Liver (tissue), 9 donors: ENCODE data around the gene ENPP4. TPM values are rescaled to one million over a fixed set of nuclear protein-coding genes. Genes with fewer than 3 reads are reported as not detected.

Experiments used
- DNase-seq: peaks from one replicate; pipeline ENCODE4 v3.0.0-alpha.2; 2017; ENCODE audit warnings: low spot score
- H3K27ac ChIP-seq, 2 donors: one replicate each; pipeline ENCODE4 v1.7.0; 2013; ENCODE audit warnings: inconsistent platforms in 2 of 2, low read length in 2 of 2, control low read depth in 1 of 2, low read depth in 1 of 2, mild to moderate bottlenecking in 1 of 2
- H3K27me3 ChIP-seq, 4 donors: one replicate each; pipeline versions ENCODE4 v1.6.1 to v1.7.0; 2013; ENCODE audit warnings: low read length in 3 of 4, inconsistent platforms in 1 of 4, mild to moderate bottlenecking in 1 of 4, moderate library complexity in 1 of 4; ENCODE audit not compliant: control insufficient read depth in 4 of 4, insufficient read depth in 4 of 4
- H3K36me3 ChIP-seq, 4 donors: one replicate each; pipeline versions ENCODE4 v1.6.1 to v1.7.0; 2013; ENCODE audit warnings: low read length in 3 of 4, mild to moderate bottlenecking in 3 of 4, low read depth in 1 of 4, moderate library complexity in 1 of 4; ENCODE audit not compliant: control insufficient read depth in 4 of 4, insufficient read depth in 3 of 4
- H3K4me1 ChIP-seq, 4 donors: one replicate each; pipeline versions ENCODE4 v1.6.1 to v1.7.0; 2013; ENCODE audit warnings: low read length in 3 of 4, mild to moderate bottlenecking in 3 of 4, moderate library complexity in 1 of 4; ENCODE audit not compliant: control insufficient read depth in 4 of 4, insufficient read depth in 4 of 4
- H3K4me3 ChIP-seq, 3 donors: one replicate each; pipeline versions ENCODE4 v1.6.1 to v1.7.0; 2013; ENCODE audit warnings: low read length in 3 of 3, control low read depth in 1 of 3, low read depth in 1 of 3, mild to moderate bottlenecking in 1 of 3
- H3K9ac ChIP-seq, 2 donors: one replicate each; pipeline ENCODE4 v1.7.0; 2013; ENCODE audit warnings: low read length in 2 of 2, mild to moderate bottlenecking in 2 of 2, moderate library complexity in 2 of 2, control low read depth in 1 of 2, low read depth in 1 of 2
- H3K9me3 ChIP-seq, 4 donors: one replicate each; pipeline versions ENCODE4 v1.6.1 to v1.7.0; 2013; ENCODE audit warnings: low read length in 3 of 4; ENCODE audit not compliant: control insufficient read depth in 4 of 4
- ATF3 ChIP-seq: IDR thresholded peaks from 2 replicates; pipeline ENCODE4 v1.6.1; 2016; ENCODE audit warnings: antibody characterized with exemption
- CTCF ChIP-seq: fragments of 150-350 bp; IDR thresholded peaks from 2 replicates; pipeline ENCODE4 v1.5.1; 2017; ENCODE audit warnings: improper control_type of control experiment, low read depth, low read length; ENCODE audit not compliant: missing input control
- EGR1 ChIP-seq, 2 donors: IDR thresholded peaks; 2 replicates each; pipeline ENCODE4 v1.6.1; 2016 to 2018; ENCODE audit warnings: antibody characterized with exemption in 2 of 2, low read depth in 2 of 2
- FOXA1 ChIP-seq: IDR thresholded peaks from 2 replicates; pipeline ENCODE4 v1.6.1; 2016; ENCODE audit warnings: antibody characterized with exemption
- FOXA2 ChIP-seq: IDR thresholded peaks from 2 replicates; pipeline ENCODE4 v1.6.1; 2016; ENCODE audit warnings: antibody characterized with exemption
- GABPA ChIP-seq, 2 donors: IDR thresholded peaks in 1 of 2; conservative IDR thresholded peaks in 1 of 2; 2 replicates each; pipeline ENCODE4 v1.6.1; 2016; ENCODE audit warnings: antibody characterized with exemption in 2 of 2, mild to moderate bottlenecking in 1 of 2, moderate library complexity in 1 of 2
- HNF4A ChIP-seq, 2 donors: conservative IDR thresholded peaks; 2 replicates each; pipeline ENCODE4 v1.6.1; 2016; ENCODE audit warnings: antibody characterized with exemption in 2 of 2, mild to moderate bottlenecking in 2 of 2
- HNF4G ChIP-seq: IDR thresholded peaks from 2 replicates; pipeline ENCODE4 v1.6.1; 2016; ENCODE audit warnings: antibody characterized with exemption
- JUND ChIP-seq, 2 donors: IDR thresholded peaks; 2 replicates each; pipeline ENCODE4 v1.6.1; 2016; ENCODE audit warnings: antibody characterized with exemption in 2 of 2
- MAX ChIP-seq: IDR thresholded peaks from 2 replicates; pipeline ENCODE4 v1.6.1; 2016; ENCODE audit warnings: antibody characterized with exemption
- NR2F2 ChIP-seq: IDR thresholded peaks from 2 replicates; pipeline ENCODE4 v1.6.1; 2016; ENCODE audit warnings: antibody characterized with exemption
- RAD21 ChIP-seq, 2 donors: IDR thresholded peaks; 2 replicates each; pipeline ENCODE4 v1.6.1; 2016; ENCODE audit warnings: antibody characterized with exemption in 2 of 2, mild to moderate bottlenecking in 2 of 2
- REST ChIP-seq: IDR thresholded peaks from 2 replicates; pipeline ENCODE4 v1.6.1; 2016; ENCODE audit warnings: antibody characterized with exemption, mild to moderate bottlenecking
- RXRA ChIP-seq, 2 donors: IDR thresholded peaks; 2 replicates each; pipeline ENCODE4 v1.6.1; 2017 to 2018; ENCODE audit warnings: antibody characterized with exemption in 2 of 2, mild to moderate bottlenecking in 1 of 2
- SP1 ChIP-seq: IDR thresholded peaks from 2 replicates; pipeline ENCODE4 v1.6.1; 2018; ENCODE audit warnings: antibody characterized with exemption, mild to moderate bottlenecking
- TAF1 ChIP-seq: conservative IDR thresholded peaks from 2 replicates; pipeline ENCODE4 v1.6.1; 2016; ENCODE audit warnings: antibody characterized with exemption, mild to moderate bottlenecking
- YY1 ChIP-seq: IDR thresholded peaks from 2 replicates; pipeline ENCODE4 v1.6.1; 2016; ENCODE audit warnings: antibody characterized with exemption, mild to moderate bottlenecking
- ZBTB33 ChIP-seq: IDR thresholded peaks from 2 replicates; pipeline ENCODE4 v1.6.1; 2016; ENCODE audit warnings: antibody characterized with exemption
- WGBS: extraction: QIAGEN DNeasy Blood & Tissue Kit; methylation state at CpG from one replicate; pipeline ENCODE4 v1.1.7; 2013; 5-methylcytosine and 5-hydroxymethylcytosine counted together
- polyA plus RNA-seq, 2 donors: library from polyadenylated mRNA; stranded (reverse) in 1 of 2; unstranded in 1 of 2; fragments of 200-250 nt in 1 of 2; fragments of >200 nt in 1 of 2; fragmentation: Nextera tagmentation in 1 of 2; extraction: Ambion mirVana in 1 of 2; gene quantifications; one replicate each; pipeline versions ENCODE4 v1.2.1 to v1.2.3, GENCODE V29; 2013 to 2015
- total RNA-seq, 2 donors: library from RNA; depleted of rRNA; stranded (reverse); fragments of >200 nt; gene quantifications; one replicate each; pipeline ENCODE4 v1.2.3, GENCODE V29; 2014
- donor health status: healthy.
- donor health status: healthy.
- donor health status: healthy.
- donor health status: healthy.
- donor health status: healthy.

ENPP4 gene
- total RNA-seq (10 to 100 TPM in 1 of 2 donors, 1 to 10 TPM in 1; 5.8 to 12.6 TPM), polyA plus RNA-seq (1 to 10 TPM; 3.6 to 3.8 TPM)

- TF ChIP-seq RXRA (IDR thresholded peaks at IDR 0.05): peak; percentile 19 to 45
- TF ChIP-seq RAD21 (IDR thresholded peaks at IDR 0.05): peak in 1 of 2 donors; percentile 14
- TF ChIP-seq ATF3: no peak
- TF ChIP-seq HNF4A (conservative IDR thresholded peaks at IDR 0.05): peak; percentile 40 to 63
- TF ChIP-seq NR2F2: no peak
- no peak for TF ChIP-seq FOXA2
- peak; percentile 82 for TF ChIP-seq YY1
- peak; percentile 35 for TF ChIP-seq HNF4G
- TF ChIP-seq FOXA1: no peak
- TF ChIP-seq CTCF: no peak
- TF ChIP-seq EGR1 (IDR thresholded peaks at IDR 0.05; ENCODE audit: low read depth in 2 of 2): no peak
- TF ChIP-seq GABPA (IDR thresholded peaks at IDR 0.05 in 1 of 2, conservative IDR thresholded peaks at IDR 0.05 in 1 of 2): peak in 1 of 2 donors; percentile 53
- no peak for TF ChIP-seq JUND (IDR thresholded peaks at IDR 0.05)
- TF ChIP-seq SP1: peak; percentile 97
- peak; percentile 43 for TF ChIP-seq REST
- peak; percentile 11 for TF ChIP-seq TAF1
- no peak for TF ChIP-seq ZBTB33
- no peak for TF ChIP-seq MAX
- no peaks in the 10 kb centered on the region for H3K36me3 ChIP-seq
- peak within 1 kb of the TSS; percentile 72 to 91 for H3K9ac ChIP-seq
- no peaks in the 10 kb centered on the region for H3K27me3 ChIP-seq
- peak within 1 kb of the TSS; percentile 59 to 71 for H3K27ac ChIP-seq
- H3K4me1 ChIP-seq: peaks cover 2 to 11% (median 6%) of the 10 kb centered on the region in 4 donors
- peak within 1 kb of the TSS; percentile 78 to 84 (median 80) for H3K4me3 ChIP-seq
- 1% methylated on average over 61 of the region's 61 CpGs for WGBS
- no peaks in the 10 kb centered on the region for H3K9me3 ChIP-seq
- peak; percentile 89 for DNase-seq
Observed at GRCh38 chr6:46129629-46130511, at the start of gene ENPP4. ENPP4 (plus strand) TSS chr6:46129989; CDS start chr6:46139584, 9,595 bp downstream.
